IMR-90 (cell line): ENCODE data around the gene PALM. TPM values are rescaled to one million over a fixed set of nuclear protein-coding genes. Genes with fewer than 3 reads are reported as not detected.

Source experiments
- ATAC-seq: fragments of 200-7000 bp; cut with Tn5 transposase; 2 replicates; pipeline ENCODE4 v1.9.1; 2020; ENCODE audit warnings: low read depth, mild to moderate bottlenecking, moderate library complexity
- BruUV-seq: library from RNA; stranded (reverse); fragments of 400-500 nt; replicated peaks from 2 replicates; lab custom pipeline; 2021; lab: Mats Ljungman, UMichigan
- CTCF ChIA-PET: fragments of 300-600 bp; formaldehyde crosslinking; extraction: SDS; loops from one replicate; lab custom pipeline; 2021; ENCODE audit warnings: antibody characterized with exemption; lab: Yijun Ruan, JAX
- POLR2A ChIA-PET: fragments of 300-600 bp; sonication (Branson Sonifier 250); formaldehyde crosslinking; loops from one replicate; lab custom pipeline; 2022; ENCODE audit warnings: antibody characterized with exemption; ENCODE audit not compliant: unreplicated experiment; lab: Charles Lee
- DNase-seq: peaks from one replicate; pipeline ENCODE4 v3.0.0; 2013
- H2AFZ ChIP-seq: replicated peaks from 2 replicates; pipeline ENCODE3; 2013; ENCODE audit warnings: low read length, mild to moderate bottlenecking; ENCODE audit not compliant: poor library complexity
- H2AK5ac ChIP-seq: 2 replicates; pipeline ENCODE4 v1.6.1; 2013; ENCODE audit warnings: low read depth, low read length, inconsistent platforms
- H2AK9ac ChIP-seq: replicated peaks from 2 replicates; pipeline ENCODE3; 2013; ENCODE audit warnings: mild to moderate bottlenecking, low read depth, low read length, moderate library complexity; ENCODE audit not compliant: poor library complexity
- H2BK120ac ChIP-seq: 2 replicates; pipeline ENCODE4 v1.6.1; 2013; ENCODE audit warnings: low read depth, low read length, inconsistent platforms
- H2BK15ac ChIP-seq: 3 replicates; pipeline ENCODE4 v1.6.1; 2013; ENCODE audit warnings: low read depth, low read length, inconsistent platforms
- H2BK20ac ChIP-seq: 2 replicates; pipeline ENCODE4 v1.6.1; 2013; ENCODE audit warnings: low read depth, mild to moderate bottlenecking, inconsistent platforms, low read length, moderate library complexity
- H2BK5ac ChIP-seq: 2 replicates; pipeline ENCODE4 v1.6.1; 2013; ENCODE audit warnings: mild to moderate bottlenecking, low read depth, low read length, inconsistent platforms; ENCODE audit not compliant: poor library complexity, severe bottlenecking
- H3K14ac ChIP-seq: replicated peaks from 2 replicates; pipeline ENCODE4 v1.6.1; 2013; ENCODE audit warnings: low read depth, low read length, inconsistent platforms
- H3K18ac ChIP-seq: 2 replicates; pipeline ENCODE4 v1.6.1; 2013; ENCODE audit warnings: low read depth, low read length, control low read depth
- H3K23ac ChIP-seq: 2 replicates; pipeline ENCODE4 v1.6.1; 2013; ENCODE audit warnings: low read depth, low read length, inconsistent platforms
- H3K27ac ChIP-seq: 2 replicates; pipeline ENCODE4 v1.5.1; 2013; ENCODE audit warnings: mild to moderate bottlenecking, control low read depth, low read length; ENCODE audit not compliant: insufficient read depth
- H3K27me3 ChIP-seq: 2 replicates; pipeline ENCODE4 v1.6.1; 2013; ENCODE audit warnings: low read length; ENCODE audit not compliant: control insufficient read depth, insufficient read depth
- H3K36me3 ChIP-seq: 2 replicates; pipeline ENCODE4 v1.6.1; 2013; ENCODE audit warnings: low read length, mixed read lengths; ENCODE audit not compliant: control insufficient read depth, insufficient read depth
- H3K4ac ChIP-seq: 2 replicates; pipeline ENCODE4 v1.6.1; 2013; ENCODE audit warnings: low read depth, low read length, inconsistent platforms
- H3K4me1 ChIP-seq: 2 replicates; pipeline ENCODE4 v1.6.1; 2013; ENCODE audit warnings: low read length, mixed read lengths; ENCODE audit not compliant: control insufficient read depth, insufficient read depth
- H3K4me2 ChIP-seq: 2 replicates; pipeline ENCODE4 v1.6.1; 2013; ENCODE audit warnings: low read depth, mild to moderate bottlenecking, control low read depth, low read length, moderate library complexity
- H3K4me3 ChIP-seq: 2 replicates; pipeline ENCODE4 v1.5.1; 2013; ENCODE audit warnings: low read depth, mild to moderate bottlenecking, control low read depth, low read length, moderate library complexity; ENCODE audit not compliant: insufficient read depth
- H3K56ac ChIP-seq: 2 replicates; pipeline ENCODE4 v1.6.1; 2013; ENCODE audit warnings: low read length, inconsistent platforms; ENCODE audit not compliant: insufficient read depth; ENCODE audit errors: extremely low read depth
- H3K79me1 ChIP-seq, 2 experiments: 2 replicates each; pipeline ENCODE4 v1.6.1; 2013; ENCODE audit warnings: low read length in 2 of 2, inconsistent platforms in 1 of 2, low read depth in 1 of 2
- H3K9ac ChIP-seq: 2 replicates; pipeline ENCODE4 v1.6.1; 2013; ENCODE audit warnings: low read depth, low read length, control low read depth
- H3K9me1 ChIP-seq: 2 replicates; pipeline ENCODE4 v1.6.1; 2013; ENCODE audit warnings: low read length, inconsistent platforms; ENCODE audit not compliant: insufficient read depth
- H3K9me3 ChIP-seq: 2 replicates; pipeline ENCODE4 v1.6.1; 2013; ENCODE audit warnings: low read length; ENCODE audit not compliant: control insufficient read depth, insufficient read depth
- H4K20me1 ChIP-seq: 2 replicates; pipeline ENCODE4 v1.6.1; 2013; ENCODE audit warnings: low read length, inconsistent platforms; ENCODE audit not compliant: insufficient read depth
- H4K5ac ChIP-seq: 2 replicates; pipeline ENCODE4 v1.6.1; 2013; ENCODE audit warnings: mild to moderate bottlenecking, low read depth, low read length, control low read depth
- H4K8ac ChIP-seq, 2 experiments: 2 replicates each; pipeline ENCODE4 v1.6.1; 2013; ENCODE audit warnings: low read depth in 2 of 2, low read length in 2 of 2, control low read depth in 1 of 2, inconsistent platforms in 1 of 2
- H4K91ac ChIP-seq: 2 replicates; pipeline ENCODE4 v1.6.1; 2013; ENCODE audit warnings: low read depth, low read length, inconsistent platforms; ENCODE audit not compliant: insufficient read depth
- BHLHE40 ChIP-seq: fragments of 150-350 bp; IDR thresholded peaks from 2 replicates; pipeline ENCODE4 v1.6.1; 2016; ENCODE audit warnings: mild to moderate bottlenecking, low read depth, low read length
- CEBPB ChIP-seq: IDR thresholded peaks from 2 replicates; pipeline ENCODE4 v1.6.1; 2012; ENCODE audit warnings: low read depth, low read length, improper control_type of control experiment
- CHD1 ChIP-seq: IDR thresholded peaks from 2 replicates; pipeline ENCODE4 v1.6.1; 2012; ENCODE audit warnings: low read depth, low read length, improper control_type of control experiment
- FOS ChIP-seq: fragments of 150-350 bp; IDR thresholded peaks from 2 replicates; pipeline ENCODE4 v1.6.1; 2016; ENCODE audit warnings: low read depth, low read length
- MAZ ChIP-seq: IDR thresholded peaks from 2 replicates; pipeline ENCODE4 v1.6.1; 2012; ENCODE audit warnings: low read depth, mild to moderate bottlenecking, low read length, improper control_type of control experiment, moderate library complexity, borderline replicate concordance
- MXI1 ChIP-seq: IDR thresholded peaks from 2 replicates; pipeline ENCODE4 v1.6.1; 2012; ENCODE audit warnings: low read depth, mild to moderate bottlenecking, low read length, moderate library complexity, borderline replicate concordance
- NFE2L2 ChIP-seq: fragments of 150-350 bp; IDR thresholded peaks from 2 replicates; pipeline ENCODE4 v1.6.1; 2016; ENCODE audit warnings: low read depth, mild to moderate bottlenecking, low read length
- POLR2A ChIP-seq: IDR thresholded peaks from 2 replicates; pipeline ENCODE4 v1.6.1; 2012; ENCODE audit warnings: mild to moderate bottlenecking, low read depth, low read length
- RAD21 ChIP-seq: IDR thresholded peaks from 2 replicates; pipeline ENCODE4 v1.6.1; 2012; ENCODE audit warnings: low read length, improper control_type of control experiment
- RCOR1 ChIP-seq: IDR thresholded peaks from 2 replicates; pipeline ENCODE4 v1.6.1; 2012; ENCODE audit warnings: mild to moderate bottlenecking, low read length, improper control_type of control experiment; ENCODE audit not compliant: insufficient replicate concordance
- RFX5 ChIP-seq: IDR thresholded peaks from 2 replicates; pipeline ENCODE4 v1.8.0; 2012; ENCODE audit warnings: low read depth, mild to moderate bottlenecking, low read length, moderate library complexity
- SMC3 ChIP-seq: fragments of 150-350 bp; IDR thresholded peaks from 2 replicates; pipeline ENCODE4 v1.6.1; 2016; ENCODE audit warnings: low read depth, mild to moderate bottlenecking, antibody characterized with exemption, low read length, moderate library complexity
- WGBS, 2 experiments: methylation state at CpG; one replicate each; pipeline versions ENCODE4 v1.1.5 to v1.1.7; 2013; ENCODE audit warnings: missing lambda C conversion rate in 2 of 2; ENCODE audit not compliant: insufficient read length in 1 of 2; ENCODE audit errors: extremely low coverage in 2 of 2; 5-methylcytosine and 5-hydroxymethylcytosine counted together
- dilution Hi-C: fragments of 300-500 bp; cut with HindIII; formaldehyde crosslinking; loops from one replicate; pipeline ENCODE4 v1.14.3; 2018; ENCODE audit warnings: low sequenced_read_pairs; ENCODE audit not compliant: unreplicated experiment
- in situ Hi-C: fragments of 300-500 bp; cut with MboI; formaldehyde crosslinking; loops from 3 replicates; pipeline ENCODE4 v1.14.3; 2019; ENCODE audit warnings: low sequenced_read_pairs, inconsistent platforms, mixed read lengths
- intact Hi-C: fragments of 100-400 bp; cut with micrococcal nuclease; formaldehyde crosslinking; loops from 2 replicates; pipeline ENCODE4 v1.10.0; 2022
- polyA plus RNA-seq, 3 experiments: library from polyadenylated mRNA; depleted of rRNA; stranded (reverse); fragments of >200 nt; gene quantifications; 2 replicates each; pipeline ENCODE4 v1.2.3, GENCODE V29; 2012; ENCODE audit warnings: low replicate concordance in 1 of 3
- total RNA-seq: library from RNA; depleted of rRNA; stranded (reverse); fragments of >200 nt; gene quantifications from 2 replicates; pipeline ENCODE4 v1.2.3, GENCODE V29; 2012
- TF ChIP-seq, protein P1 (sequence below): conservative IDR thresholded peaks from 2 replicates; pipeline ENCODE4 v1.5.1; 2012; ENCODE audit warnings: mild to moderate bottlenecking, low read depth, low read length, improper control_type of control experiment
- TF ChIP-seq, protein P2 (sequence below): fragments of 150-350 bp; IDR thresholded peaks from 2 replicates; pipeline ENCODE4 v1.6.1; 2016; ENCODE audit warnings: low read depth, mild to moderate bottlenecking, low read length, moderate library complexity, borderline replicate concordance
- TF ChIP-seq, protein P3 (sequence below): fragments of 150-350 bp; IDR thresholded peaks from 2 replicates; pipeline ENCODE4 v1.6.1; 2017; ENCODE audit warnings: mild to moderate bottlenecking, antibody characterized with exemption, low read length, low read depth

Gene PALM
- total and polyA plus RNA-seq, 2 of the 4 experiments (the other 2 are of a cell fraction) = 2.2 to 7.4 TPM

DNA sequence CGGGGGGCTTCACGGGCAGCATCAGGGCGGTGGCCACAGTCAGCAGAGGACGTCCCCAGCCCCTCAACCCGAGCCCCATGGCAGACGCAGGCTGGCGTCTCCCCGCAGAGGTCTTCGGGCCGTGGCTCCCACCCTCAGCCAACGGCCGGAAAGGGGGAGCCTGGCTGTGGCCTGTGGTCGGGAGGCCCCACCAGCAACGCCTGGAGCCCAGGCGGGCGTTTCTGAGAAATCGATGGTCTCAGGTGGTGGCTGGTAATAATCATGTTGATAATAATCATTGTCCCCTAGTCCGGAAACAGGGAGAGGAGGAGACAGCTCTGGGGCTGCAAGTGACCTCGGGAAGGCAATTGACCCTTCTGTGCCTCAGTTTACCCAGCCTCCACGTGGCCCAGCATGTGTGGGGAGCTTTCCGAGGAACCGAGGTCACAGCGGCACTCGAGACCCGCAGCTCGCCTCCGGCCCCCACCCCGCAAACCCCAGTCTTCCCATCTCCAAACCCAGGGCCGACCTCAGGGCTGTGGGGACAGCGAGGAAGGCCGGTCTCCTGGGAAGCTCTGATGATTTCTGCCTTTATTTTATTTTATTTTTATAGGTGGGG lies 13.3 kb upstream of the PALM start, which contains the start of gene PRSS57:
TSS of gene PRSS57 (minus strand) at position 101 of the 598 bp plus-strand sequence. CDS start at position 79, 22 bp downstream.
- TF ChIP-seq, protein P1, sequence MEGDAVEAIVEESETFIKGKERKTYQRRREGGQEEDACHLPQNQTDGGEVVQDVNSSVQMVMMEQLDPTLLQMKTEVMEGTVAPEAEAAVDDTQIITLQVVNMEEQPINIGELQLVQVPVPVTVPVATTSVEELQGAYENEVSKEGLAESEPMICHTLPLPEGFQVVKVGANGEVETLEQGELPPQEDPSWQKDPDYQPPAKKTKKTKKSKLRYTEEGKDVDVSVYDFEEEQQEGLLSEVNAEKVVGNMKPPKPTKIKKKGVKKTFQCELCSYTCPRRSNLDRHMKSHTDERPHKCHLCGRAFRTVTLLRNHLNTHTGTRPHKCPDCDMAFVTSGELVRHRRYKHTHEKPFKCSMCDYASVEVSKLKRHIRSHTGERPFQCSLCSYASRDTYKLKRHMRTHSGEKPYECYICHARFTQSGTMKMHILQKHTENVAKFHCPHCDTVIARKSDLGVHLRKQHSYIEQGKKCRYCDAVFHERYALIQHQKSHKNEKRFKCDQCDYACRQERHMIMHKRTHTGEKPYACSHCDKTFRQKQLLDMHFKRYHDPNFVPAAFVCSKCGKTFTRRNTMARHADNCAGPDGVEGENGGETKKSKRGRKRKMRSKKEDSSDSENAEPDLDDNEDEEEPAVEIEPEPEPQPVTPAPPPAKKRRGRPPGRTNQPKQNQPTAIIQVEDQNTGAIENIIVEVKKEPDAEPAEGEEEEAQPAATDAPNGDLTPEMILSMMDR = no peak
- no peak for TF ChIP-seq MAZ
- TF ChIP-seq CEBPB = no peak
- no peak for TF ChIP-seq SMC3
- no peak for TF ChIP-seq RFX5
- TF ChIP-seq, protein P2, sequence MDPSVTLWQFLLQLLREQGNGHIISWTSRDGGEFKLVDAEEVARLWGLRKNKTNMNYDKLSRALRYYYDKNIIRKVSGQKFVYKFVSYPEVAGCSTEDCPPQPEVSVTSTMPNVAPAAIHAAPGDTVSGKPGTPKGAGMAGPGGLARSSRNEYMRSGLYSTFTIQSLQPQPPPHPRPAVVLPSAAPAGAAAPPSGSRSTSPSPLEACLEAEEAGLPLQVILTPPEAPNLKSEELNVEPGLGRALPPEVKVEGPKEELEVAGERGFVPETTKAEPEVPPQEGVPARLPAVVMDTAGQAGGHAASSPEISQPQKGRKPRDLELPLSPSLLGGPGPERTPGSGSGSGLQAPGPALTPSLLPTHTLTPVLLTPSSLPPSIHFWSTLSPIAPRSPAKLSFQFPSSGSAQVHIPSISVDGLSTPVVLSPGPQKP = no peak
- TF ChIP-seq, protein P3, sequence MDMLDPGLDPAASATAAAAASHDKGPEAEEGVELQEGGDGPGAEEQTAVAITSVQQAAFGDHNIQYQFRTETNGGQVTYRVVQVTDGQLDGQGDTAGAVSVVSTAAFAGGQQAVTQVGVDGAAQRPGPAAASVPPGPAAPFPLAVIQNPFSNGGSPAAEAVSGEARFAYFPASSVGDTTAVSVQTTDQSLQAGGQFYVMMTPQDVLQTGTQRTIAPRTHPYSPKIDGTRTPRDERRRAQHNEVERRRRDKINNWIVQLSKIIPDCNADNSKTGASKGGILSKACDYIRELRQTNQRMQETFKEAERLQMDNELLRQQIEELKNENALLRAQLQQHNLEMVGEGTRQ = no peak
- no peak for TF ChIP-seq RAD21
- no peak for TF ChIP-seq POLR2A
- TF ChIP-seq FOS = no peak
- TF ChIP-seq MXI1 = no peak
- TF ChIP-seq BHLHE40 = no peak
- TF ChIP-seq RCOR1 = no peak
- TF ChIP-seq NFE2L2 = no peak
- TF ChIP-seq CHD1 = no peak
- Histone ChIP-seq H3K56ac (no peak within 1 kb of the TSS), H4K8ac (no peak within 1 kb of the TSS), H2BK20ac (no peak within 1 kb of the TSS), H3K18ac (no peak within 1 kb of the TSS), H2BK15ac (no peak within 1 kb of the TSS), H3K9ac (no peak within 1 kb of the TSS), H3K4me3 (no peak within 1 kb of the TSS), H2AK5ac (no peak within 1 kb of the TSS), H4K5ac (no peak within 1 kb of the TSS), H2AFZ (no peak within 1 kb of the TSS), H3K36me3 (no peaks in the 10 kb centered on the region), H3K27me3 (peaks cover 6% of the 10 kb centered on the region; the same call in 1 of the 2 replicates), H4K91ac (no peak within 1 kb of the TSS), H4K20me1 (no peaks in the 10 kb centered on the region), H2BK5ac (no peak within 1 kb of the TSS), H3K4me1 (no peaks in the 10 kb centered on the region), H3K4ac (no peak within 1 kb of the TSS), H3K79me1 (no peaks in the 10 kb centered on the region), H2BK120ac (no peak within 1 kb of the TSS), H3K23ac (no peak within 1 kb of the TSS), H2AK9ac (no peak within 1 kb of the TSS), H3K4me2 (no peak within 1 kb of the TSS), H3K27ac (no peak within 1 kb of the TSS), H3K14ac (no peak within 1 kb of the TSS), H3K9me1 (no peaks in the 10 kb centered on the region), H3K9me3 (no peaks in the 10 kb centered on the region)
- POLR2A ChIA-PET = no interaction called here
- CTCF ChIA-PET = no interaction called here
- 49% methylated on average over 10 of the region's 31 CpGs; no CpG with 5 or more reads in 1 of the 2 experiments for WGBS, 2 experiments
- dilution Hi-C loops = no loop called here
- no TSS peak for BruUV-seq
- intact Hi-C loops = no loop called here
- ATAC-seq = no peak
- no peak for DNase-seq
- in situ Hi-C loops = no loop called here
